OCI-LY3 (cell line): ENCODE results near the gene LRBA.

Experiments
- H2AFZ ChIP-seq: fragments of 200-600, 300-600 bp; shearing (Covaris generic); 2 replicates; pipeline ENCODE4 v1.6.0; 2014; ENCODE audit warnings: antibody characterized with exemption, low read depth, low read length
- H3K27ac ChIP-seq: fragments of 200-600, 300-600 bp; sonication (generic); 2 replicates; pipeline ENCODE4 v1.5.1; 2014; ENCODE audit warnings: mild to moderate bottlenecking, low read length, moderate library complexity, mixed read lengths
- H3K27me3 ChIP-seq: fragments of 200-600, 300-600 bp; sonication (generic); 2 replicates; pipeline ENCODE4 v1.6.1; 2014; ENCODE audit warnings: low read depth, low read length, mixed read lengths
- H3K36me3 ChIP-seq: fragments of 200-600, 300-600 bp; sonication (generic); replicated peaks from 2 replicates; pipeline ENCODE3; 2014; ENCODE audit warnings: low read depth, low read length, mixed read lengths
- H3K4me1 ChIP-seq: fragments of 300-600, 200-600 bp; sonication (generic); 2 replicates; pipeline ENCODE4 v1.6.1; 2014; ENCODE audit warnings: low read length, mixed read lengths
- H3K4me2 ChIP-seq: fragments of 200-600, 300-600 bp; sonication (generic); 2 replicates; pipeline ENCODE4 v1.6.1; 2014; ENCODE audit warnings: low read length, mixed read lengths
- H3K4me3 ChIP-seq: fragments of 300-600, 200-600 bp; sonication (generic); 2 replicates; pipeline ENCODE4 v1.5.1; 2014; ENCODE audit warnings: antibody characterized with exemption, mild to moderate bottlenecking, low read length, moderate library complexity
- H3K79me2 ChIP-seq: fragments of 300-600, 200-600 bp; shearing (Covaris generic); 2 replicates; pipeline ENCODE4 v1.6.1; 2014; ENCODE audit warnings: mild to moderate bottlenecking, low read length, mixed read lengths
- H3K9ac ChIP-seq: fragments of 300-600, 200-600 bp; shearing (Covaris generic); 2 replicates; pipeline ENCODE4 v1.6.0; 2014; ENCODE audit warnings: mild to moderate bottlenecking, low read length, moderate library complexity
- H3K9me3 ChIP-seq: fragments of 200-600, 300-600 bp; shearing (Covaris generic); 2 replicates; pipeline ENCODE4 v1.6.1; 2014; ENCODE audit warnings: low read length, mixed read lengths; ENCODE audit not compliant: insufficient read depth
- H4K20me1 ChIP-seq: fragments of 200-600, 300-600 bp; sonication (generic); 2 replicates; pipeline ENCODE4 v1.6.1; 2016; ENCODE audit warnings: low read length, mixed read lengths; ENCODE audit not compliant: insufficient read depth
- CTCF ChIP-seq: fragments of 200-600, 300-600 bp; sonication (generic); IDR thresholded peaks from 2 replicates; pipeline ENCODE4 v1.5.1; 2014; ENCODE audit warnings: antibody characterized with exemption, low read length, low read depth
- EZH2phosphoT487 ChIP-seq: fragments of 200-600 bp; shearing (Covaris generic); IDR thresholded peaks from 2 replicates; pipeline ENCODE4 v1.6.1; 2018; ENCODE audit warnings: antibody characterized with exemption, mixed run types, low read depth

The LRBA gene

GRCh38 chr4:150781191-150781590, 233.9 kb downstream of the LRBA start:
- Histone ChIP-seq H3K27ac (no peak overlapping the region), H3K27me3 (no peaks in the 10 kb centered on the region), H3K4me1 (no peaks in the 10 kb centered on the region), H3K9me3 (no peaks in the 10 kb centered on the region), H3K9ac (no peak overlapping the region), H3K36me3 (no peaks in the 10 kb centered on the region), H3K4me2 (no peak overlapping the region), H2AFZ (no peak overlapping the region), H3K4me3 (no peak overlapping the region), H4K20me1 (no peaks in the 10 kb centered on the region), H3K79me2 (no peaks in the 10 kb centered on the region)
- TF ChIP-seq CTCF (no peak), EZH2phosphoT487 (no peak)

- Histone ChIP-seq H3K27ac (no peak overlapping the region), H3K9ac (no peak overlapping the region), H3K27me3 (no peaks in the 10 kb centered on the region), H3K9me3 (no peaks in the 10 kb centered on the region), H2AFZ (no peak overlapping the region), H3K79me2 (no peaks in the 10 kb centered on the region), H4K20me1 (no peaks in the 10 kb centered on the region), H3K36me3 (no peaks in the 10 kb centered on the region), H3K4me1 (no peaks in the 10 kb centered on the region), H3K4me3 (no peak overlapping the region), H3K4me2 (no peak overlapping the region)
- TF ChIP-seq CTCF = no peak
- no peak for TF ChIP-seq EZH2phosphoT487
These were observed 235.4 kb downstream of the LRBA start for GRCh38 chr4:150779707-150780106.

- Histone ChIP-seq H3K9me3 (no peaks in the 10 kb centered on the region), H3K36me3 (no peaks in the 10 kb centered on the region), H3K4me1 (no peaks in the 10 kb centered on the region), H3K27me3 (no peaks in the 10 kb centered on the region), H3K9ac (no peak overlapping the region), H3K27ac (no peak overlapping the region), H4K20me1 (no peaks in the 10 kb centered on the region), H2AFZ (no peak overlapping the region), H3K79me2 (no peaks in the 10 kb centered on the region), H3K4me2 (no peak overlapping the region), H3K4me3 (no peak overlapping the region)
- no peak for TF ChIP-seq CTCF
These were observed 241.2 kb downstream of the LRBA start for GRCh38 chr4:150773729-150774449.

GRCh38 chr4:150773032-150773431, 242.1 kb downstream of the LRBA start:
- H3K9ac ChIP-seq = no peak overlapping the region
- no peak for TF ChIP-seq CTCF
- no peak for TF ChIP-seq EZH2phosphoT487
- H4K20me1 ChIP-seq = no peaks in the 10 kb centered on the region
- H3K4me1 ChIP-seq = no peaks in the 10 kb centered on the region
- no peak overlapping the region for H3K4me2 ChIP-seq
- no peak overlapping the region for H3K4me3 ChIP-seq
- H3K9me3 ChIP-seq = no peaks in the 10 kb centered on the region
- H3K79me2 ChIP-seq = no peaks in the 10 kb centered on the region
- H2AFZ ChIP-seq = no peak overlapping the region
- no peak overlapping the region for H3K27ac ChIP-seq
- H3K36me3 ChIP-seq = no peaks in the 10 kb centered on the region
- no peaks in the 10 kb centered on the region for H3K27me3 ChIP-seq
